HG03442 (cell line): ENCODE results near the gene MAST1.
A peak's percentile ranks its signal among the peaks of the same experiment; 100 is the strongest.
"Not testable (repeated sequence)": the region's sequence is repeated elsewhere in the genome, so short reads cannot be mapped to it uniquely, and the experiment has no call there.

Experiments
- ATAC-seq: cut with Tn5 transposase; IDR thresholded peaks from one replicate; pipeline ENCODE4 v1.9.1; 2021; ENCODE audit warnings: mild to moderate bottlenecking, moderate library complexity; ENCODE audit not compliant: unreplicated experiment

The MAST1 gene

GRCh38 chr19:12800923-12801465, 37.3 kb upstream of the MAST1 start:
- ATAC-seq: no peak

DNA sequence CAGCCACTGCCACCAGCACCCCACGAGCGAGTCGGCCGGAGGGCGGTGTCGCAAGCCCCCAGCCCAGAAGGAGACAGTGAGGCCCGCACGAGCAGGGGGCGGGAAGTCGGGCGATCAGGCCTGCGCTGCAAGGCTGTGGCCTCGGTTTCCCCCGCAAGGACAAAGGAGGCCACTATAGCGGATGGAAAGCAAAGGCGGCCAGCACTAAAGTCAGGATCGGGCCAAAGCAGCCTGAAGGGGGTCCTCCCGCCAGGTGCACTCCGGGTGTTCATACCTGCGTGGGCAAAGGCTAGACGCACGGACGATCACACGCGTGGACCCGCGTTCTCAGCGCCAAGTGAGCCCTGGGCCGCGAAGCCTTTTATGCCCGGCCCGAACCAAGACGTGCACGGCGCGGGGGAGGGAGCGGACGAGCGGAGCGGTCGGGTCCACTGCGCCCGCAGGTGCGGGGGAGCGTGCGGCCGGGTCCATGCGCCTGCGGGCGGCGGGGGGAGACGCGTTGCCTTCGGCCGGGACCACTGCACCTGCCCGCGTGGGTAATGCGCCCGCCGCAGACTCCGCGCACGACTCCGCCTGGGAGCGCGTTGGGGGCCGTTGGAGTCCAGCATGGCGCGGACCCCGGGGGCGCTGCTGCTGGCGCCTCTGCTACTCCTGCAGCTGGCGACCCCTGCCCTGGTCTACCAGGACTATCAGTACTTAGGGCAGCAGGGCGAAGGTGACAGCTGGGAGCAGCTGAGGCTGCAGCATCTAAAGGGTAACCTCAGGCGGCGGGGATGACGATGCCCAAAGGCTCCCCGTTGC, 36.6 kb upstream of the MAST1 start, which contains the start of the genes PRDX2 and THSD8:
PRDX2 (minus strand) TSS at position 335 of the 801 bp plus-strand sequence. CDS start 539 bp downstream, outside the sequence.
THSD8 (plus strand) TSS at position 604 of the 801 bp plus-strand sequence; CDS start at position 607, 3 bp downstream.
- ATAC-seq: no peak

- ATAC-seq: no peak
Observed at GRCh38 chr19:12802267-12803106, 35.8 kb upstream of the MAST1 start.

- ATAC-seq: no peak
Observed at GRCh38 chr19:12804051-12804450, 34.3 kb upstream of the MAST1 start.

- ATAC-seq: peak; percentile 65
Observed at GRCh38 chr19:12806242-12807081, 31.9 kb upstream of the MAST1 start, which contains the start of gene RNASEH2A. TSS of gene RNASEH2A (plus strand) at chr19:12806584. CDS start at chr19:12806674, 90 bp downstream.

DNA sequence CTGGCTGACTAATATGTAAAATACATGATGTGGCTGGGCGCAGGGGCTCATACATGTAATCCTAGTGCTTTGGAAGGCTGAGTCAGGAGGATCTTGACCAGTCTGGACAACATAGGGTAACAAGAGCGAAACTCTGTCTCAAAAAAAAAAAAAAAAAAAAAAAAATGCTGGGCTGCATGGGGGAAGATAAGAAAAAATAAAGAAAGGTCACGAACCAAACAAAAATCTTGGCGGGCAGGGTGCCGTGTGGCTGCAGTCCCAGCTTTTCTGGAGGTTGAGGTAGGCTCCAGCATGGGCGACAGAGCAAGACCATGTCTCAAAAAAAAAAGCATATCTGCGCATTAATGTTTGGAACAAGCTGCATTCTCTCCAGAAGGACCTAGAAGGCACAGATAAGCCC, 23.2 kb upstream of the MAST1 start:
- no peak for ATAC-seq

GRCh38 chr19:12817188-12817587, 21.1 kb upstream of the MAST1 start:
- not testable (repeated sequence) for ATAC-seq

DNA sequence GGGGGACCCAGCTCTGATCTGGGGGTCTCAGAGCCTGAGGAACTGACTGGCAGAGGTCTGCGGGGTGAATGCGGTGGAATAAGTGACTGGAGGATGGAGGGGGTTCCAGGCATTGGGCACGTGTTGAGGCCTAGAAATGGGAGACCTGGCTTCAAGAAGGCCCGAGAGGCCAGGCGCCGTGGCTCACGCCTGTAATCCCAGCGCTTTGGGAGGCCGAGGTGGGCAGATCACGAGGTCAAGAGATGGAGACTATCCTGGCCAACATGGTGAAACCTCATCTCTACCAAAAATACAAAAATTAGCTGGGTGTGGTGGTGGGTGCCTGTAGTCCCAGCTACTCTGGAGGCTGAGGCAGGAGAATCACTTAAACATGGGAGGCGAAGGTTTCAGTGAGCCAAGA, 20.5 kb upstream of the MAST1 start:
- ATAC-seq: not testable (repeated sequence)

GRCh38 chr19:12821761-12822160, 16.6 kb upstream of the MAST1 start:
- ATAC-seq: no peak

DNA sequence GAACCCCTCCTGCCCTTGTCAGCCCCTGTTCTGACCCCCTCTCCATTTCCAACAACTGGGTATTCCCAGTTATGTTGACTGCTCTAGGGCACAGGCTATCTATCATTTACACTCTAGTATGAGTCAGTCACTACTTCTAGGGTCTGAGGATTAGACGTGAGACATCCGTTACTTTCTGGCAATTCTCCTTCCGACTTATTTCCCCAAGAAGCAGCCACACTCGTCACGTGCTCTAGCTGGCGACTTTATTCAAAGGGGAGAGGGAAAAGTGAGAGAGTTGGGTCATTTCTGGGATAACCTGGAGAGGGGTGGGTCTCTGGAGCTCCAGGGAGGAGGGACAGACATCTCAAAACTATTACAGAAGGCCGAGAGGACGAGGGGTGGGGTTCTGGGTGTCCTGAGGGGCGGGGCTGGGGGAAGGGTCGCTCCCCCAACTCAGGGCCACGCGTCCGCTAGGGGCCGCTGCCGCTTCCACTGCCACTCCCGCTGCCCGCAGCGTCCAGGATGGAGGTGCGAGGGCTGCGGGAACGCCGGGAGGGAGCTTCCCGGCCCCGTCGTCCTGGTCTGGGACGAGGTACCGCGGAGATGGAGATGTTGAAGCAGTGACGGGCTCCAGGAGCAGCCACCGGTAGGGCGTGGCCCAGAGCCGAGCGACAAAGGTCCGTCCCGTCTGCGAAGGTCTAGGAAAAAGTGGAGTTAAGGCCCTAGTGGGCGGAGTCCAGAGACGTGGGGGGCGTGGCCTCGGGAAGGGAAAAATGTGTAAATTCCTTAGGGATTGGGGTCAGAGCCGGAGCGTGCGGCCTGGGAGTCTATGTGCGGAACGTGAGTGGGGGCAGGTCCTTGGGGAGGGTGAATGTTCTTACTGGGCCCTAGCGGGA, 12.8 kb upstream of the MAST1 start:
- no peak for ATAC-seq

- no peak for ATAC-seq
Observed at GRCh38 chr19:12828494-12828893, 9.8 kb upstream of the MAST1 start.

DNA sequence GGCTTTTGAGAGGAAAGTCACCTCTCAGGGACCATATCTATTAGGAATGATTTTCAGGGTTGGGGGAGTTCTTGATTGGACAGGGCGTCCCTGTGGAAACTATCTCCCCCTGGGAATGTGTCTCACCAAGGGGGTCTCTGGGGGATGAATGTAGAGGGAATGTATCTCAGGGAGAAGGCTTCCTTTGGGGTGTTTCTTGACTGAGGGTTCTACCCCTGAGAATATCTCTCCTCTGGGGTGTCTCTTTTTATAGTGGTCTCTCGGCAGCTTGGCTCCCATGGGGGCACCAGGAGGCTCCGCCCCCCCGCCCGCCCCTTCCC, 4.9 kb upstream of the MAST1 start:
- no peak for ATAC-seq

- no peak for ATAC-seq
Observed at GRCh38 chr19:12833738-12834565, 4.4 kb upstream of the MAST1 start.

- no peak for ATAC-seq
Observed at GRCh38 chr19:12834566-12834943, 3.8 kb upstream of the MAST1 start, which contains the start of gene RTBDN. TSS of gene RTBDN (minus strand) at chr19:12834579. CDS start at chr19:12829979, 4,600 bp downstream.

DNA sequence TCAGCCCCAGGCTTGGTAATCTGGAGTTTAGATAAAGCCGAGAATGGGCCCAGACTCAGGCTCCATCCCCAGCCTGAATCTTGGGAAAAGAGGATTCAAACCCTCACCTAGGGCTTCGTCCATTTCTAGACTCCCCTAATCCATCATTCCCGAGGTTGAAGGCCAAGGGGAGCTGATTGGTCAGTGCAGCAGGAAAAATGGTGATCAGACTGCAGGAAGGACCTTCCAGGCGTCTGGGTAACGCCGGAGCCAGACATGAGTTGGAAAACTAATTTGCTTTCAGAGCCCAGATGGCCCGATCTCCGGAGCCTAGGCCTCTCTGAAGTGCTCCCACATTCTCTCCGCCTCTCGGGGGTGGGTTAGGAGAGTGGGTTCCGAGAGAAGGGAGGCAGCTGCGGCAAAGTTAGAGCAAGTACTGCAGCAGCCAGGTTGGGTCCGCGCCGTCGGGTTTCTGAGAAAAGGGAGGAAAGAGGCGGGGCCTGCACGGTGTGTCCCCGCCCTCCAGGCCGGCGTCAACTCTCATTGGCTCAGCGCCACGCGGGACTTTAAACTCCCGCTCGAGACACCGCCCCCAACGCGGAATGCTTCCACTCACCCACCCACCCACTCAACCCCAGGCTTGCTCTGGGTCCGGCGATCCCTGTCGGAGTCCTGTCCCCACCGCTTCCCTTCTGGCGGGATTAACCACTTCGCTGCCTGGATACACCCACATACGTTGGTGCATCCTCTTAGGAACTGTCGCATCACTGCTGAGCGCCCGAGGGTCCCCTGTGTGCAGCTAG, 3.1 kb upstream of the MAST1 start:
- no peak for ATAC-seq

DNA sequence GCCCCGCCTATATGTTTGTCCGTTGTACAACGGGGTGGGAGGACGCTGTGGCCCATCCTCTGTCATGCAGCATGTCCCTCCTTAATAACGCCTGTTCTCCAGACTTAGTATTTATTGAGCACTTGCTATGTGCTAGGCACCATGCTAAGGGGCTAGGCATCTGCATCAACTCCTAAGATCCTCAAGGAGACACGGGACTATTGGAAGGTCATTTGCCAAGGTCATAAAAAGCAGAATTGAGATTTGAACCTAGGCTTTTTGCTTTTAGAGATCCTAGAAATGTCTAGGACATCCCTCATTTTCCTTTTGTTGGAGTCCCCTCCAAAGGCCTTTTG, 1.8 kb upstream of the MAST1 start:
- ATAC-seq: no peak

GRCh38 chr19:12837225-12837624, 1.1 kb upstream of the MAST1 start:
- no peak for ATAC-seq
